Vagina (tissue), 2 donors: Measurements from ENCODE around the gene MYB. TPM values are rescaled to one million over a fixed set of nuclear protein-coding genes. Genes with fewer than 3 reads are reported as not detected.
A peak's percentile ranks its signal among the peaks of the same experiment; 100 is the strongest.

Source experiments
- DNase-seq, 2 donors: peaks; one replicate each; pipeline ENCODE4 v3.0.0-alpha.2; 2017; ENCODE audit errors: extremely low spot score in 2 of 2
- H3K27ac ChIP-seq: fragments of 200-600 bp; sonication (generic); one replicate; pipeline ENCODE4 v1.5.1; 2019
- H3K27me3 ChIP-seq: fragments of 200-600 bp; sonication (generic); one replicate; pipeline ENCODE4 v1.5.1; 2019
- H3K36me3 ChIP-seq, 2 donors: fragments of 200-600 bp; sonication (generic); one replicate each; pipeline ENCODE4 v1.5.1; 2017 to 2019
- H3K4me1 ChIP-seq: fragments of 200-600 bp; sonication (generic); one replicate; pipeline ENCODE4 v1.5.1; 2019
- H3K4me3 ChIP-seq, 2 donors: fragments of 200-600 bp; sonication (generic); 1 replicate in 1 of 2; 2 replicates in 1 of 2; pipeline ENCODE4 v1.5.1; 2016 to 2019
- H3K9me3 ChIP-seq: fragments of 200-600 bp; sonication (generic); one replicate; pipeline ENCODE4 v1.5.1; 2019
- CTCF ChIP-seq, 3 experiments: fragments of 450-650 bp in 2 of 3; fragments of 200-600 bp in 1 of 3; sonication (generic) in 1 of 3; IDR thresholded peaks; one replicate each; pipeline ENCODE4 v1.5.1; 2017 to 2019; ENCODE audit warnings: antibody characterized with exemption in 3 of 3, mild to moderate bottlenecking in 2 of 3, moderate library complexity in 2 of 3
- POLR2A ChIP-seq, 2 donors: fragments of 450-650 bp; IDR thresholded peaks; one replicate each; pipeline ENCODE4 v1.6.1; 2017; ENCODE audit warnings: antibody characterized with exemption in 2 of 2, mild to moderate bottlenecking in 2 of 2, moderate library complexity in 2 of 2
- POLR2AphosphoS5 ChIP-seq, 2 donors: sonication (generic); formaldehyde crosslinking; IDR thresholded peaks; one replicate each; pipeline ENCODE4 v1.9.0; 2017; ENCODE audit warnings: antibody characterized with exemption in 2 of 2, mild to moderate bottlenecking in 2 of 2, low read depth in 1 of 2; ENCODE audit not compliant: insufficient read depth in 1 of 2
- intact Hi-C: fragments of 100-400 bp; cut with DNase I; formaldehyde crosslinking; loops from one replicate; pipeline ENCODE4 v1.15.1; 2023
- total RNA-seq: library from RNA; depleted of rRNA; stranded (reverse); fragments of >200 nt; gene quantifications from one replicate; pipeline ENCODE4 v1.2.3, GENCODE V29; 2016

MYB gene
- total RNA-seq, 1 donor from 2014 or later = 2.5 TPM

- Histone ChIP-seq H3K27me3 (no peaks in the 10 kb centered on the region), H3K9me3 (no peaks in the 10 kb centered on the region), H3K27ac (no peak overlapping the region), H3K4me1 (peaks cover 28% of the 10 kb centered on the region), H3K36me3 (no peaks in the 10 kb centered on the region), H3K4me3 (no peak overlapping the region)
- DNase-seq = no peak
- intact Hi-C loops = no loop called here
- TF ChIP-seq POLR2AphosphoS5 (IDR thresholded peaks at IDR 0.05; ENCODE audit: insufficient read depth in 1 of 2, low read depth in 1 of 2) = no peak
- no peak for TF ChIP-seq POLR2A (IDR thresholded peaks at IDR 0.05)
- TF ChIP-seq CTCF (IDR thresholded peaks at IDR 0.05) = no peak
These were observed 1.7 kb upstream of the MYB start for GRCh38 chr6:135179372-135179771.

GRCh38 chr6:135179920-135180541 lies 1.1 kb upstream of the MYB start:
- Histone ChIP-seq H3K36me3 (no peaks in the 10 kb centered on the region), H3K4me1 (peaks cover 28% of the 10 kb centered on the region), H3K4me3 (peak overlapping the region; percentile 45 to 56), H3K27me3 (no peaks in the 10 kb centered on the region), H3K27ac (no peak overlapping the region), H3K9me3 (no peaks in the 10 kb centered on the region)
- intact Hi-C loops = no loop called here
- TF ChIP-seq POLR2AphosphoS5 (IDR thresholded peaks at IDR 0.05; ENCODE audit: insufficient read depth in 1 of 2, low read depth in 1 of 2) = no peak
- TF ChIP-seq POLR2A (IDR thresholded peaks at IDR 0.05) = no peak
- no peak for TF ChIP-seq CTCF (IDR thresholded peaks at IDR 0.05)
- DNase-seq = no peak

GRCh38 chr6:135181333-135182070 lies 394 bp downstream of the MYB start:
- Histone ChIP-seq H3K36me3 (no peaks in the 10 kb centered on the region), H3K4me3 (peak overlapping the region; percentile 45 to 56), H3K4me1 (peaks cover 28% of the 10 kb centered on the region), H3K27me3 (no peaks in the 10 kb centered on the region), H3K27ac (peak overlapping the region; percentile 28), H3K9me3 (no peaks in the 10 kb centered on the region)
- TF ChIP-seq POLR2AphosphoS5 (IDR thresholded peaks at IDR 0.05; ENCODE audit: insufficient read depth in 1 of 2, low read depth in 1 of 2) (no peak), CTCF (IDR thresholded peaks at IDR 0.05) (no peak), POLR2A (IDR thresholded peaks at IDR 0.05) (no peak)
- intact Hi-C loops = no loop called here
- DNase-seq = no peak

GRCh38 chr6:135182071-135183001 lies 1.2 kb downstream of the MYB start:
- Histone ChIP-seq H3K27ac (peak overlapping the region; percentile 21), H3K27me3 (no peaks in the 10 kb centered on the region), H3K9me3 (no peaks in the 10 kb centered on the region), H3K4me1 (peaks cover 28% of the 10 kb centered on the region), H3K4me3 (peak overlapping the region; percentile 45 to 56), H3K36me3 (no peaks in the 10 kb centered on the region)
- no peak for DNase-seq
- intact Hi-C loops = no loop called here
- TF ChIP-seq CTCF (IDR thresholded peaks at IDR 0.05) (no peak), POLR2A (IDR thresholded peaks at IDR 0.05) (no peak), POLR2AphosphoS5 (IDR thresholded peaks at IDR 0.05; ENCODE audit: insufficient read depth in 1 of 2, low read depth in 1 of 2) (no peak)
